ENCODE results near the gene LAT. TPM values are rescaled to one million over a fixed set of nuclear protein-coding genes. Genes with fewer than 3 reads are reported as not detected.
"Not testable (repeated sequence)": the region's sequence is repeated elsewhere in the genome, so short reads cannot be mapped to it uniquely, and the experiment has no call there.

Gene LAT
- total RNA-seq, 2 donors from 2014 or later, result 0.98 to 1.3 TPM

GRCh38 chr16:28958216-28958615, 26.6 kb upstream of the LAT start:
- Histone ChIP-seq H3K27ac (no peak overlapping the region), H3K27me3 (no peaks in the 10 kb centered on the region), H3K4me1 (no peaks in the 10 kb centered on the region), H3K4me3 (no peak overlapping the region), H3K36me3 (peaks cover 55% of the 10 kb centered on the region), H3K9me3 (no peaks in the 10 kb centered on the region)
- TF ChIP-seq CTCF (IDR thresholded peaks at IDR 0.05), result no peak
- DNase-seq (ENCODE audit: low spot score), result no peak

- H3K36me3 ChIP-seq, result peaks cover 60% of the 10 kb centered on the region
These were observed 26.0 kb upstream of the LAT start for GRCh38 chr16:28958836-28959235.

DNA sequence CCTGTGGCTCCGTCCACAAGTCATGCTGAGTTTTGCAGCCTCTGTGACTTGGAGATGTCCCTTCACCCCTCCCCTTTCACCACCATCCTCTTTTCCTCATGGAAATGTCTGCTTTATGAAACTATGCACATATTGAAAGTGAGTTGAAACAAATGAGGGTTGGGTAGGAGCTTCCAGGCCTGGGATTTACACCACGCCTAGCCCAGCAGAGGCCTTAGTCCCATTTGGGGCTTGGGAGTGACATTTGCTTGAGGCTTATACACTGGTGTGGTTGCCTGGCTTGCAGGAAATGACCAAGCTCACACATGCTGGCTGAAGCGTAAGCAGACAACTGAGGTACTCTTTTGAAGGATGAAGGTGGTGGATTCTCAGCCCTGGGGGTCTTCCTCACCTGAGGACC, 20.8 kb upstream of the LAT start:
- Histone ChIP-seq H3K4me1 (no peaks in the 10 kb centered on the region), H3K4me3 (no peak overlapping the region), H3K27ac (no peak overlapping the region), H3K27me3 (no peaks in the 10 kb centered on the region), H3K9me3 (no peaks in the 10 kb centered on the region), H3K36me3 (peaks cover 47% of the 10 kb centered on the region)
- no peak for TF ChIP-seq CTCF (IDR thresholded peaks at IDR 0.05)
- DNase-seq (ENCODE audit: low spot score), result no peak

More at GRCh38 chr16:28958836-28959235, 26.0 kb upstream of the LAT start:
- Histone ChIP-seq H3K27ac (no peak overlapping the region), H3K9me3 (no peaks in the 10 kb centered on the region), H3K4me3 (no peak overlapping the region), H3K27me3 (no peaks in the 10 kb centered on the region), H3K4me1 (no peaks in the 10 kb centered on the region)
- DNase-seq (ENCODE audit: low spot score), result no peak
- TF ChIP-seq CTCF (IDR thresholded peaks at IDR 0.05), result no peak

DNA sequence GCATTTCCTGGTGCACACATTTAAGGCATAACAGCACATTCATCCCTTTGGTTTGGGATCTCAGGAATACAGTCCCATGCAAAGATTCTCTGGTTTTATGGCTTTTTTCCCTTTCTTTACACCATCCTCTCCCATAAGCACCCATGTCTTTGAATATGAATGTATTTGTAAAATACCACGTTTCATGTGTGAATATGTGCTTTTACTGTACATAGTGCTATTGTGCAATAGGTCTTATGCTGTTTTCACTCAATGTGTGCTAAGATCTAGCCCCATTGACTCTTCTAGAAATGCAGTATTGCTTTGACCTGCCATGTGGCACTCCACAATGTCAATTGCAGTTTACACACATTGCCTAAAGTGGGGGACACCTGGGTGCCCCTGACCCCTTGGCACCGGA, 20.4 kb upstream of the LAT start:
- H3K27ac ChIP-seq, result no peak overlapping the region
- no peaks in the 10 kb centered on the region for H3K4me1 ChIP-seq
- H3K36me3 ChIP-seq, result peaks cover 43% of the 10 kb centered on the region
- no peaks in the 10 kb centered on the region for H3K9me3 ChIP-seq
- TF ChIP-seq CTCF (IDR thresholded peaks at IDR 0.05), result no peak
- no peak for DNase-seq (ENCODE audit: low spot score)
- no peaks in the 10 kb centered on the region for H3K27me3 ChIP-seq
- H3K4me3 ChIP-seq, result no peak overlapping the region

DNA sequence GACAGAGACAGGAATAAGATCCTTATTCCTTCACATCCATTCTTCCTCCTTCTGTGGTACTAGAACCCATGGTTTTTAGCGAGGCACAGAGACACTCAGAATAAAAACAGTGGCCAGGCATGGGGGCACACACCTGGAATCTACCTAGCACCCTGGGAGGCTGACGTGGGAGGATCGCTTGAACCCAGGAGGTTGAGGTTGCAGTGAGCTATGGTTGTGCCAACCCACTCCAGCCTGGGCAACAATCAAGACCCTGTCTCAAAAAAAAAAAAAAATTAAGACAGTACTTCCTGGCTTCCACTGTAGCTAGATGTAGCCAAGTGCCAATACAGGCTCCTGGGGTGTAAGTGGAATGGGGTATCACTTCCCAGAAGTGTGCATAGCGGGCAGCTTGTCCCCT, 17.7 kb upstream of the LAT start:
- Histone ChIP-seq H3K4me3 (no peak overlapping the region), H3K27ac (no peak overlapping the region), H3K9me3 (no peaks in the 10 kb centered on the region), H3K36me3 (peaks cover 27% of the 10 kb centered on the region), H3K4me1 (no peaks in the 10 kb centered on the region), H3K27me3 (no peaks in the 10 kb centered on the region)
- TF ChIP-seq CTCF (IDR thresholded peaks at IDR 0.05), result no peak
- DNase-seq (ENCODE audit: low spot score), result no peak

GRCh38 chr16:28969696-28970095, 15.2 kb upstream of the LAT start:
- not testable (repeated sequence) for H3K9me3 ChIP-seq; H3K36me3 ChIP-seq; H3K4me1 ChIP-seq; H3K27ac ChIP-seq; H3K27me3 ChIP-seq; H3K4me3 ChIP-seq; DNase-seq (ENCODE audit: low spot score)

All from right atrium auricular region (tissue), 2 donors.